H1 (cell line): ENCODE measurements around the gene TSC22D1. TPM values are rescaled to one million over a fixed set of nuclear protein-coding genes. Genes with fewer than 3 reads are reported as not detected.

Experiments used
- CTCF ChIA-PET: fragments of 300-600 bp; sonication (Branson Sonifier 250); formaldehyde crosslinking; loops from one replicate; lab custom pipeline; 2021; ENCODE audit not compliant: partially characterized antibody; lab: Charles Lee
- POLR2A ChIA-PET: fragments of 300-600 bp; sonication (Branson Sonifier 250); formaldehyde crosslinking; loops from one replicate; lab custom pipeline; 2021; ENCODE audit warnings: inconsistent platforms; ENCODE audit not compliant: partially characterized antibody; lab: Charles Lee
- DNase-seq, 2 experiments: peaks; one replicate each; pipeline versions ENCODE4 v3.0.0 to v3.0.0-alpha.2; 2010 to 2022; ENCODE audit warnings: low spot score in 2 of 2, low read depth in 1 of 2, mixed read lengths in 1 of 2
- FAIRE-seq: peaks from 2 replicates; lab custom pipeline; 2011; peaks lifted over from hg19 to GRCh38; lab: Jason Lieb, UNC
- H2AFZ ChIP-seq: 2 replicates; pipeline ENCODE4 v1.8.1; 2012; ENCODE audit warnings: low read length, inconsistent platforms
- H2AK5ac ChIP-seq: 2 replicates; pipeline ENCODE4 v1.6.1; 2013; ENCODE audit warnings: low read depth, low read length
- H2BK120ac ChIP-seq: replicated peaks from 2 replicates; pipeline ENCODE3; 2013; ENCODE audit warnings: low read depth, low read length, inconsistent platforms
- H2BK12ac ChIP-seq: 2 replicates; pipeline ENCODE4 v1.6.1; 2013; ENCODE audit warnings: low read depth, low read length
- H2BK15ac ChIP-seq: 2 replicates; pipeline ENCODE4 v1.6.1; 2013; ENCODE audit warnings: low read length
- H2BK20ac ChIP-seq: 2 replicates; pipeline ENCODE4 v1.6.1; 2013; ENCODE audit warnings: low read length
- H2BK5ac ChIP-seq: 2 replicates; pipeline ENCODE4 v1.6.1; 2013; ENCODE audit warnings: low read depth, low read length
- H3K14ac ChIP-seq: 2 replicates; pipeline ENCODE4 v1.6.1; 2013; ENCODE audit warnings: inconsistent platforms; ENCODE audit not compliant: insufficient read length
- H3K18ac ChIP-seq: 2 replicates; pipeline ENCODE4 v1.6.1; 2013; ENCODE audit warnings: low read length; ENCODE audit errors: extremely low read depth
- H3K23ac ChIP-seq: 2 replicates; pipeline ENCODE4 v1.6.1; 2013; ENCODE audit warnings: inconsistent platforms; ENCODE audit not compliant: insufficient read length
- H3K23me2 ChIP-seq: 2 replicates; pipeline ENCODE4 v1.6.1; 2013; ENCODE audit warnings: low read depth, low read length
- H3K27ac ChIP-seq: 2 replicates; pipeline ENCODE4 v1.6.1; 2011; ENCODE audit warnings: low read depth, low read length, inconsistent platforms
- H3K27me3 ChIP-seq, 4 experiments: replicated peaks in 1 of 4; 1 replicate in 1 of 4; 2 replicates in 3 of 4; pipeline versions ENCODE4 v1.6.1 to v1.8.1; 2011 to 2013; ENCODE audit warnings: low read length in 3 of 4, mild to moderate bottlenecking in 3 of 4, inconsistent platforms in 2 of 4, mixed read lengths in 2 of 4, moderate library complexity in 1 of 4; ENCODE audit not compliant: control insufficient read depth in 3 of 4, insufficient read depth in 3 of 4; ENCODE audit errors: extremely low read depth in 1 of 4
- H3K36me3 ChIP-seq, 4 experiments: 2 replicates each; pipeline versions ENCODE4 v1.6.1 to v1.8.1; 2011 to 2013; ENCODE audit warnings: mild to moderate bottlenecking in 4 of 4, low read length in 3 of 4, moderate library complexity in 2 of 4, control low read depth in 1 of 4, inconsistent platforms in 1 of 4; ENCODE audit not compliant: insufficient read depth in 4 of 4, control insufficient read depth in 2 of 4
- H3K4ac ChIP-seq: replicated peaks from 2 replicates; pipeline ENCODE3; 2013; ENCODE audit warnings: low read length, low read depth, mixed read lengths, inconsistent platforms; ENCODE audit not compliant: insufficient read length
- H3K4me1 ChIP-seq, 4 experiments: replicated peaks in 1 of 4; 1 replicate in 1 of 4; 2 replicates in 3 of 4; pipeline versions ENCODE4 v1.6.1 to v1.8.1; 2011 to 2013; ENCODE audit warnings: low read length in 3 of 4, inconsistent platforms in 2 of 4, mixed read lengths in 1 of 4; ENCODE audit not compliant: insufficient read depth in 4 of 4, control insufficient read depth in 3 of 4
- H3K4me2 ChIP-seq, 2 experiments: 2 replicates each; pipeline versions ENCODE4 v1.6.1 to v1.8.1; 2011 to 2013; ENCODE audit warnings: low read depth in 2 of 2, low read length in 2 of 2, control low read depth in 1 of 2, inconsistent platforms in 1 of 2, mild to moderate bottlenecking in 1 of 2; ENCODE audit not compliant: insufficient read depth in 1 of 2
- H3K4me3 ChIP-seq, 4 experiments: fragments of 200-600, 300-600 bp in 1 of 4; sonication (generic), shearing (Covaris generic), sonication (Bioruptor Twin) in 1 of 4; 2 replicates each; pipeline versions ENCODE4 v1.5.1 to v1.8.1; 2011 to 2016; ENCODE audit warnings: low read length in 4 of 4, low read depth in 3 of 4, control low read depth in 2 of 4, inconsistent platforms in 2 of 4, mild to moderate bottlenecking in 2 of 4, mixed read lengths in 1 of 4, moderate library complexity in 1 of 4; ENCODE audit not compliant: insufficient read depth in 2 of 4; ENCODE audit errors: extremely low read depth in 1 of 4
- H3K56ac ChIP-seq: replicated peaks from 2 replicates; pipeline ENCODE3; 2013; ENCODE audit warnings: low read depth, mild to moderate bottlenecking, mixed read lengths, low read length, inconsistent platforms; ENCODE audit not compliant: insufficient read length
- H3K79me1 ChIP-seq: 2 replicates; pipeline ENCODE4 v1.6.1; 2013; ENCODE audit warnings: low read depth, low read length, control low read depth
- H3K79me2 ChIP-seq, 2 experiments: 2 replicates each; pipeline versions ENCODE4 v1.6.1 to v1.8.1; 2012 to 2013; ENCODE audit warnings: low read length in 2 of 2, mild to moderate bottlenecking in 2 of 2, inconsistent platforms in 1 of 2; ENCODE audit not compliant: insufficient read depth in 2 of 2, control insufficient read depth in 1 of 2
- H3K9ac ChIP-seq, 4 experiments: replicated peaks in 1 of 4; 1 replicate in 1 of 4; 2 replicates in 3 of 4; pipeline versions ENCODE4 v1.6.1 to v1.8.1; 2011 to 2013; ENCODE audit warnings: low read depth in 3 of 4, low read length in 3 of 4, control low read depth in 2 of 4, mild to moderate bottlenecking in 2 of 4, moderate library complexity in 2 of 4, inconsistent platforms in 1 of 4; ENCODE audit errors: extremely low read depth in 1 of 4
- H3K9me3 ChIP-seq, 2 experiments: 2 replicates each; pipeline versions ENCODE4 v1.6.1 to v1.8.1; 2012 to 2013; ENCODE audit warnings: mild to moderate bottlenecking in 2 of 2, moderate library complexity in 2 of 2, control low read depth in 1 of 2, inconsistent platforms in 1 of 2, low read depth in 1 of 2, low read length in 1 of 2, mixed read lengths in 1 of 2; ENCODE audit not compliant: insufficient read depth in 2 of 2
- H4K20me1 ChIP-seq, 2 experiments: replicated peaks in 1 of 2; 2 replicates each; pipeline versions ENCODE3 to v1.8.1; 2011 to 2013; ENCODE audit warnings: inconsistent platforms in 2 of 2, low read length in 2 of 2, mild to moderate bottlenecking in 1 of 2; ENCODE audit not compliant: insufficient read depth in 2 of 2, control insufficient read depth in 1 of 2
- H4K5ac ChIP-seq: 2 replicates; pipeline ENCODE4 v1.6.1; 2013; ENCODE audit warnings: low read length, low read depth, mixed read lengths, inconsistent platforms; ENCODE audit not compliant: insufficient read length
- H4K8ac ChIP-seq: 2 replicates; pipeline ENCODE4 v1.8.0; 2013; ENCODE audit warnings: mild to moderate bottlenecking, moderate library complexity, low read length, inconsistent platforms; ENCODE audit not compliant: insufficient read depth; ENCODE audit errors: extremely low read depth
- H4K91ac ChIP-seq: replicated peaks from 2 replicates; pipeline ENCODE3; 2013; ENCODE audit warnings: low read length, mixed read lengths, inconsistent platforms; ENCODE audit not compliant: insufficient read length
- CBX8 ChIP-seq: fragments of 300-800, 300-1000 bp; sonication (generic); IDR thresholded peaks from 2 replicates; pipeline ENCODE4 v1.7.1; 2016; ENCODE audit warnings: low read depth, low read length, borderline replicate concordance
- SIRT6 ChIP-seq: IDR thresholded peaks from one replicate; pipeline ENCODE4 v1.7.1; 2012; ENCODE audit warnings: low read length, inconsistent platforms
- WGBS, 2 experiments: shearing (Covaris generic) in 1 of 2; methylation state at CpG; one replicate each; pipeline versions ENCODE4 v1.1.6 to v1.1.7; 2013 to 2015; ENCODE audit warnings: low lambda C conversion rate in 2 of 2, mixed read lengths in 2 of 2, inconsistent platforms in 1 of 2, low coverage in 1 of 2, missing lambda C conversion rate in 1 of 2; ENCODE audit not compliant: insufficient replicate concordance in 2 of 2, insufficient coverage in 1 of 2, insufficient read length in 1 of 2; ENCODE audit errors: extremely low coverage in 1 of 2, missing lambda C conversion rate in 1 of 2; 5-methylcytosine and 5-hydroxymethylcytosine counted together
- polyA plus RNA-seq, 7 experiments: library from polyadenylated mRNA; depleted of rRNA in 3 of 7; stranded (reverse) in 5 of 7; unstranded in 2 of 7; fragments of >200 nt in 5 of 7; fragments of 200-250 nt in 2 of 7; gene quantifications; 1 replicate in 5 of 7; 2 replicates in 1 of 7; 4 replicates in 1 of 7; pipeline versions ENCODE4 v1.2.1 to v1.2.3, GENCODE V29; 2011 to 2013; ENCODE audit warnings: missing spikeins in 2 of 7, mixed read lengths in 2 of 7
- total RNA-seq: library from RNA; stranded (reverse); fragmentation: NEBNext Ultra II Directional; extraction: Animal tissue kit (Norgen Biotek cat#: 25700); gene quantifications from 2 replicates; pipeline ENCODE4 v1.2.1, GENCODE V29; 2021
- TF ChIP-seq, protein P1 (sequence below): IDR thresholded peaks from 2 replicates; pipeline ENCODE4 v1.6.1; 2012; ENCODE audit warnings: inconsistent platforms

Gene TSC22D1
- total and polyA plus RNA-seq, 2 of the 8 experiments (the other 6 are each of a cell fraction or from before 2014, with no cell fraction given) = 52.6 to 80.9 TPM

DNA sequence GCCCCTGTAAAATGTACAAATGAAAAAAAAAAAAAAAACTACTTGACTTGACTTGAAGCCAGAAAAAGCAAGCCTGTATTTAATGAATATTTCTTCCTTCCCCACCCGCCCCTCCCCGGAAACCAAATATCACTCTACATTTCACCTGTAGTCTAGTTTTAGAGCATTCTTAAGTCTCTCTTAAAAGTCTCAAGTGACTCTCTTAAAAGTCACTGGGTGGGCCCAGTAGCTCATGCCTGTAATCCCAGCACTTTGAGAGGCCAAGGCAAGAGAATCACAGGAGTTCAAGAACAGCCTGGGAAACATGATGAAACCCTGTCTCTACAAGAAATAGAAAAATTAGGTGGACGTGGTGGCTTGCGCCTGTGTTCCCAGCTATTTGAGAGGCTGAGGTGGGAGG is 72.0 kb downstream of the TSC22D1 start:
- Histone ChIP-seq H3K36me3 (no peaks in the 10 kb centered on the region; a peak in 1 of 8 replicates), H4K8ac (no peak overlapping the region), H3K4me2 (no peak overlapping the region), H3K9me3 (no peaks in the 10 kb centered on the region), H2BK5ac (no peak overlapping the region), H2BK120ac (no peak overlapping the region), H2BK20ac (no peak overlapping the region), H3K23me2 (no peaks in the 10 kb centered on the region), H3K4me1 (peaks cover 3 to 5% (median 4%) of the 10 kb centered on the region in 4 experiments; a peak in 5 of 7 replicates), H3K4me3 (no peak overlapping the region), H2AFZ (no peak overlapping the region), H3K14ac (no peak overlapping the region), H3K18ac (no peak overlapping the region), H3K27ac (no peak overlapping the region), H4K20me1 (peaks cover 0 to 2% of the 10 kb centered on the region in 2 experiments), H3K56ac (no peak overlapping the region), H3K9ac (no peak overlapping the region), H2BK12ac (no peak overlapping the region), H3K4ac (no peak overlapping the region), H4K91ac (no peak overlapping the region), H2AK5ac (no peak overlapping the region), H3K79me2 (peaks cover 0 to 5% of the 10 kb centered on the region in 2 experiments; a peak in 2 of 4 replicates), H2BK15ac (no peak overlapping the region), H4K5ac (no peak overlapping the region), H3K79me1 (no peaks in the 10 kb centered on the region), H3K23ac (no peak overlapping the region), H3K27me3 (no peaks in the 10 kb centered on the region)
- CTCF ChIA-PET = no interaction called here
- FAIRE-seq = no peak
- DNase-seq = no peak
- POLR2A ChIA-PET = interaction anchor here (0.7 kb wide), 1 partner anchor 67 kb away, joined by 3 read pairs; no protein-coding TSS in a partner anchor
- WGBS, 2 experiments = 88% methylated on average over 4 of the region's 4 CpGs; no CpG with 5 or more reads in 1 of the 2 experiments
- TF ChIP-seq, protein P1, sequence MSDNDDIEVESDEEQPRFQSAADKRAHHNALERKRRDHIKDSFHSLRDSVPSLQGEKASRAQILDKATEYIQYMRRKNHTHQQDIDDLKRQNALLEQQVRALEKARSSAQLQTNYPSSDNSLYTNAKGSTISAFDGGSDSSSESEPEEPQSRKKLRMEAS = no peak
- TF ChIP-seq CBX8 (no peak), SIRT6 (no peak)
